Adrenal gland (tissue), 12 donors: ENCODE measurements around the gene OTUB1. TPM values are rescaled to one million over a fixed set of nuclear protein-coding genes. Genes with fewer than 3 reads are reported as not detected.
A peak's percentile ranks its signal among the peaks of the same experiment; 100 is the strongest.
"Not testable (repeated sequence)": the region's sequence is repeated elsewhere in the genome, so short reads cannot be mapped to it uniquely, and the experiment has no call there.

Experiments
- DNase-seq, 7 donors: peaks; one replicate each; pipeline ENCODE4 v3.0.0-alpha.2; 2019 to 2020
- H3K27ac ChIP-seq, 5 donors: fragments of 200-600 bp; sonication (generic) in 4 of 5; 1 replicate in 3 of 5; 2 replicates in 2 of 5; pipeline versions ENCODE4 v1.5.1 to v1.8.0; 2016 to 2020; ENCODE audit warnings: mild to moderate bottlenecking in 1 of 5
- H3K27me3 ChIP-seq: fragments of 200-600 bp; 2 replicates; pipeline ENCODE4 v1.8.0; 2021
- H3K36me3 ChIP-seq, 2 donors: fragments of 200-600 bp; replicated peaks in 1 of 2; 1 replicate in 1 of 2; 2 replicates in 1 of 2; pipeline versions ENCODE4 v1.5.1 to v1.8.0; 2018 to 2022
- H3K4me1 ChIP-seq, 2 donors: fragments of 200-600 bp; replicated peaks in 1 of 2; 1 replicate in 1 of 2; 2 replicates in 1 of 2; pipeline versions ENCODE4 v1.5.1 to v1.8.0; 2018 to 2021
- H3K4me3 ChIP-seq, 4 donors: fragments of 200-600 bp; sonication (generic) in 3 of 4; one replicate each; pipeline ENCODE4 v1.5.1; 2016 to 2018
- H3K9me3 ChIP-seq, 3 donors: fragments of 200-600 bp; sonication (generic) in 1 of 3; replicated peaks in 1 of 3; 1 replicate in 2 of 3; 2 replicates in 1 of 3; pipeline versions ENCODE4 v1.5.1 to v1.8.0; 2016 to 2021
- POLR2A ChIP-seq, 2 donors: fragments of 450-650 bp; IDR thresholded peaks; one replicate each; pipeline ENCODE4 v1.6.1; 2017; ENCODE audit warnings: antibody characterized with exemption in 2 of 2, mild to moderate bottlenecking in 2 of 2, moderate library complexity in 1 of 2
- WGBS, 4 donors: extraction: QIAGEN DNeasy Blood & Tissue Kit in 2 of 4; methylation state at CpG; one replicate each; pipeline versions ENCODE4 v1.1.5 to v1.1.7; 2013 to 2017; 5-methylcytosine and 5-hydroxymethylcytosine counted together
- intact Hi-C, 2 donors: fragments of 100-400 bp; cut with DNase I; formaldehyde crosslinking; loops; one replicate each; pipeline versions ENCODE4 v1.14.1 to v1.15.0; 2022 to 2023
- polyA plus RNA-seq, 3 donors: library from polyadenylated mRNA; stranded (reverse); fragments of 200-250 nt in 2 of 3; fragments of 350-450 nt in 1 of 3; fragmentation: Illumina TruSeq in 1 of 3; extraction: RNeasy Lipid Tissue Mini Kit (QIAGEN cat#74804) in 1 of 3; gene quantifications; one replicate each; pipeline ENCODE4 v1.2.3, GENCODE V29; 2013 to 2014
- small RNA-seq, 2 donors: library from RNA; depleted of rRNA; stranded (forward); fragments of <200 nt; gene quantifications; one replicate each; pipeline ENCODE3, GENCODE V24; 2016
- total RNA-seq, 9 donors: library from RNA; depleted of rRNA in 4 of 9; stranded (reverse); fragments of >200 nt in 4 of 9; fragments of 120-200 nt in 1 of 9; fragmentation: NEBNext Ultra II Directional in 1 of 9; extraction: Animal tissue kit (Norgen Biotek cat#: 25700) in 1 of 9; gene quantifications; one replicate each; pipeline versions ENCODE4 v1.1.0 to v1.2.4, GENCODE V29; 2013 to 2023
- TF ChIP-seq, protein P1 (sequence below), 6 experiments: fragments of 450-650 bp in 4 of 6; fragments of 200-600 bp in 2 of 6; sonication (generic) in 1 of 6; IDR thresholded peaks; 1 replicate in 5 of 6; 2 replicates in 1 of 6; pipeline versions ENCODE4 v1.5.1 to v1.8.0; 2016 to 2021; ENCODE audit warnings: antibody characterized with exemption in 6 of 6, mild to moderate bottlenecking in 2 of 6, moderate library complexity in 1 of 6
- donor health status: healthy with polysubstance abuse.
- donor health status: Bipolar disorder and iron deficiency.
- donor health status: DM: yes; HTN: yes; CAD: no.
- donor health status: DM: no; HTN: no; CAD: no.
- donor health status: DM: no; HTN: no; CAD: no.
- donor health status: DM: yes; HTN: yes; CAD: no.

OTUB1 gene
- total and polyA plus RNA-seq, 12 donors = 41.4 to 93.7 (median 66.6) TPM

- no peak for TF ChIP-seq POLR2A (IDR thresholded peaks at IDR 0.05)
- TF ChIP-seq, protein P1, sequence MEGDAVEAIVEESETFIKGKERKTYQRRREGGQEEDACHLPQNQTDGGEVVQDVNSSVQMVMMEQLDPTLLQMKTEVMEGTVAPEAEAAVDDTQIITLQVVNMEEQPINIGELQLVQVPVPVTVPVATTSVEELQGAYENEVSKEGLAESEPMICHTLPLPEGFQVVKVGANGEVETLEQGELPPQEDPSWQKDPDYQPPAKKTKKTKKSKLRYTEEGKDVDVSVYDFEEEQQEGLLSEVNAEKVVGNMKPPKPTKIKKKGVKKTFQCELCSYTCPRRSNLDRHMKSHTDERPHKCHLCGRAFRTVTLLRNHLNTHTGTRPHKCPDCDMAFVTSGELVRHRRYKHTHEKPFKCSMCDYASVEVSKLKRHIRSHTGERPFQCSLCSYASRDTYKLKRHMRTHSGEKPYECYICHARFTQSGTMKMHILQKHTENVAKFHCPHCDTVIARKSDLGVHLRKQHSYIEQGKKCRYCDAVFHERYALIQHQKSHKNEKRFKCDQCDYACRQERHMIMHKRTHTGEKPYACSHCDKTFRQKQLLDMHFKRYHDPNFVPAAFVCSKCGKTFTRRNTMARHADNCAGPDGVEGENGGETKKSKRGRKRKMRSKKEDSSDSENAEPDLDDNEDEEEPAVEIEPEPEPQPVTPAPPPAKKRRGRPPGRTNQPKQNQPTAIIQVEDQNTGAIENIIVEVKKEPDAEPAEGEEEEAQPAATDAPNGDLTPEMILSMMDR (IDR thresholded peaks at IDR 0.05) = no peak
- intact Hi-C loops = no loop called here
- Histone ChIP-seq H3K4me1 (no peaks in the 10 kb centered on the region), H3K9me3 (no peaks in the 10 kb centered on the region), H3K27ac (no peak overlapping the region), H3K4me3 (no peak overlapping the region), H3K27me3 (no peaks in the 10 kb centered on the region), H3K36me3 (no peaks in the 10 kb centered on the region)
- DNase-seq = no peak
- WGBS, 4 donors = 83 to 91% (median 90%) methylated on average over 5 of the region's 5 CpGs
Observed at GRCh38 chr11:64043545-64043944, 57.3 kb downstream of the OTUB1 start.

DNA sequence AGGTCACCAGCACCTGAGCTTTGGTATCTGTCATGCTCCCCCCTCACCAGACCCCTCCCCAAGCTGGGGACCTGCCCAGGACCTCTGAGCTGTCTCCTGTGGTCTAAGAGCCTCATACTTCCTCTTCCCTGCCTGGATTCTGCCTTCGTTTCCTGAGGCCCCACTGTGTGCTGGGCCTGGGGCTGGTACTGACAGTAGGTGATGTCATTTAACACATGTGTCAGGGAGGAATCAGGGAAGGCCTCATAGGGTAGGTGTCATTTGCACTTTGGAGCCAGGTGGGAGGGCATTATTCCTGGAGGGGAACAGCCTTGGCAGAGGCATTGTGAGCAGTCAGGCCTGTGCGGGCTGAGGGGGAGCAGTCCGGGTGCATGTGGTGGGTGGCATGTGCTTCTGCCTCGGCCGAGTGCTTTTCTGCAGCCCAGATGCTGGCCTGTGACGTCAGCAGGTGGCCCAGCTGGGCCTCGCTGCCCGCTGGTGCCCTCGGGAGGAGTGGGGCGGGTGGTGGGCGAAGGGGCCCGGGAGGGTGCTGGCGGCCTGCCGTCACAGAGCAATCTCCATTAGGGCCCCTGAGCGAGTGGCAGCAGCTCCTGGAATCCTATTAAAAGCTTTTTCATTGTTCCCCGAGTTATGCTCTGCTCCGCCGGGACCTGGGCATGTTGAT, 58.6 kb downstream of the OTUB1 start:
- peak overlapping the region in 1 of 5 donors; percentile 38 for H3K27ac ChIP-seq
- intact Hi-C loops = no loop called here
- no peaks in the 10 kb centered on the region for H3K27me3 ChIP-seq
- TF ChIP-seq, protein P1 (IDR thresholded peaks at IDR 0.05) = no peak
- no peak for TF ChIP-seq POLR2A (IDR thresholded peaks at IDR 0.05)
- H3K4me3 ChIP-seq = no peak overlapping the region
- WGBS, 4 donors = 74 to 84% (median 79%) methylated on average over 4 to 18 of the region's 18 CpGs
- H3K36me3 ChIP-seq = no peaks in the 10 kb centered on the region
- H3K4me1 ChIP-seq = no peaks in the 10 kb centered on the region
- peak in 1 of 7 donors; percentile 84 for DNase-seq
- H3K9me3 ChIP-seq = no peaks in the 10 kb centered on the region

- no peak for TF ChIP-seq POLR2A (IDR thresholded peaks at IDR 0.05)
- TF ChIP-seq, protein P1 (IDR thresholded peaks at IDR 0.05) = no peak
- no peaks in the 10 kb centered on the region for H3K9me3 ChIP-seq
- no peak for DNase-seq
- intact Hi-C loops = no loop called here
- H3K4me1 ChIP-seq = no peaks in the 10 kb centered on the region
- no peak overlapping the region for H3K27ac ChIP-seq
- 93 to 96% (median 95%) methylated on average over 2 of the region's 2 CpGs for WGBS, 4 donors
- H3K27me3 ChIP-seq = no peaks in the 10 kb centered on the region
- H3K4me3 ChIP-seq = no peak overlapping the region
- no peaks in the 10 kb centered on the region for H3K36me3 ChIP-seq
Observed at GRCh38 chr11:64045700-64046099, 59.5 kb downstream of the OTUB1 start.

DNA sequence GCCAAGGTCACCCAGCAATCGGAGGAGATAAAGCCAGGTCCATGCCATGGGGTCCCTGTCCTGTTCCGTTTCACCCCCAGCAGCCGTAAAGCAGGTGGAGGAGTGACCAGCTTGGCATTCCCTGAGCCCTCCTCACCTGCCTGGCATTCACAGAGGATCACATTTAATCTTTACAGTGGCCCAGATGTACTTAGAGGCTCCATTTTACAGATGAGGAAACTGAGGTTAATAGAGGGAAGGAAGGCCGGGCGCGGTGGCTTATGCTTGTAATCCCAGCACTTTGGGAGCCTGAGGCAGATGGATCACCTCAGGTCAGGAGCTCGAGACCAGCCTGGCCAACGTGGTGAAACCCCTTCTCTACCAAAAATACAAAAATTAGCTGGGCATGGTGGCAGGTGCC, 61.1 kb downstream of the OTUB1 start:
- DNase-seq, H3K36me3 ChIP-seq, H3K27ac ChIP-seq, H3K4me1 ChIP-seq, H3K4me3 ChIP-seq, intact Hi-C loops, H3K27me3 ChIP-seq, H3K9me3 ChIP-seq: not testable (repeated sequence)
- 88 to 91% (median 89%) methylated on average over 7 to 8 of the region's 8 CpGs for WGBS, 4 donors

Small RNA genes within 50 kb of the gene (small RNA-seq; reads per million reads assigned to genes)
- 0 reads per million in 2 donors for gene RNU6-45P

Other genes starting within 250 kb of the OTUB1 start
- 10 to 100 TPM in 8 of 9 donors, 1 to 10 TPM in 1; 8.1 to 20.2 (median 15.2) TPM for gene ZFTA, start 217.7 kb upstream of the OTUB1 start, total RNA-seq
- gene ZFTA, start 217.7 kb upstream of the OTUB1 start, polyA plus RNA-seq = 10 to 100 TPM in 2 of 3 donors, 1 to 10 TPM in 1; 3.6 to 15.9 (median 10.3) TPM
- 10 to 100 TPM in 8 of 9 donors, 1 to 10 TPM in 1; 9.3 to 18.1 (median 11.0) TPM for gene SPINDOC, start 173.0 kb upstream of the OTUB1 start, total RNA-seq
- gene SPINDOC, start 173.0 kb upstream of the OTUB1 start, polyA plus RNA-seq = 10 to 100 TPM in 1 of 3 donors, 1 to 10 TPM in 2; 4.5 to 19.2 (median 9.8) TPM
- 10 to 100 TPM in 8 of 9 donors, 1 to 10 TPM in 1; 9.7 to 39.7 (median 35.8) TPM for gene MARK2, start 147.3 kb upstream of the OTUB1 start, total RNA-seq
- 10 to 100 TPM in 2 of 3 donors, 1 to 10 TPM in 1; 7.3 to 24.4 (median 15.2) TPM for gene MARK2, start 147.3 kb upstream of the OTUB1 start, polyA plus RNA-seq
- gene RCOR2, start 69.3 kb upstream of the OTUB1 start, total RNA-seq = 1 to 10 TPM in 6 of 9 donors, under 1 TPM in 1, not detected in 2; 0.52 to 1.8 (median 1.2) TPM
- 1 to 10 TPM in 1 of 3 donors, under 1 TPM in 2; 0.33 to 4.5 (median 0.64) TPM for gene RCOR2, start 69.3 kb upstream of the OTUB1 start, polyA plus RNA-seq
- 10 to 100 TPM; 11.6 to 61.3 (median 19.7) TPM for gene NAA40, start 47.4 kb upstream of the OTUB1 start, total RNA-seq
- gene NAA40, start 47.4 kb upstream of the OTUB1 start, polyA plus RNA-seq = 10 to 100 TPM; 13.0 to 37.0 (median 29.7) TPM
- 100 to 1,000 TPM; 390 to 690 (median 446) TPM for gene COX8A, start 11.8 kb upstream of the OTUB1 start, total RNA-seq
- gene COX8A, start 11.8 kb upstream of the OTUB1 start, polyA plus RNA-seq = 100 to 1,000 TPM; 279 to 810 (median 358) TPM
- 10 to 100 TPM in 1 of 9 donors, 1 to 10 TPM in 2, under 1 TPM in 2, not detected in 4; 0.33 to 11.1 (median 4.0) TPM for gene FLRT1, start 49.5 kb downstream of the OTUB1 start, total RNA-seq
- gene FLRT1, start 49.5 kb downstream of the OTUB1 start, polyA plus RNA-seq = 1 to 10 TPM in 2 of 3 donors, under 1 TPM in 1; 0.54 to 5.0 (median 2.4) TPM
- gene MACROD1, start 179.7 kb downstream of the OTUB1 start, total RNA-seq = 10 to 100 TPM; 13.5 to 62.9 (median 22.3) TPM
- gene MACROD1, start 179.7 kb downstream of the OTUB1 start, polyA plus RNA-seq = 10 to 100 TPM in 2 of 3 donors, 1 to 10 TPM in 1; 5.5 to 60.7 (median 41.1) TPM
- 100 to 1,000 TPM; 126 to 404 (median 184) TPM for gene STIP1, start 199.7 kb downstream of the OTUB1 start, total RNA-seq
- gene STIP1, start 199.7 kb downstream of the OTUB1 start, polyA plus RNA-seq = 100 to 1,000 TPM in 1 of 3 donors, 10 to 100 TPM in 2; 82.1 to 523 (median 91.4) TPM
- 10 to 100 TPM in 8 of 9 donors, 1 to 10 TPM in 1; 3.2 to 77.0 (median 29.9) TPM for gene FERMT3, start 220.3 kb downstream of the OTUB1 start, total RNA-seq
- 10 to 100 TPM in 2 of 3 donors, 1 to 10 TPM in 1; 5.5 to 57.8 (median 49.0) TPM for gene FERMT3, start 220.3 kb downstream of the OTUB1 start, polyA plus RNA-seq
- 10 to 100 TPM; 40.8 to 90.3 (median 55.6) TPM for gene TRPT1, start 239.7 kb downstream of the OTUB1 start, total RNA-seq
- gene TRPT1, start 239.7 kb downstream of the OTUB1 start, polyA plus RNA-seq = 100 to 1,000 TPM in 2 of 3 donors, 10 to 100 TPM in 1; 17.9 to 205 (median 175) TPM
- gene NUDT22, start 239.8 kb downstream of the OTUB1 start, total RNA-seq = 100 to 1,000 TPM in 2 of 9 donors, 10 to 100 TPM in 7; 67.2 to 126 (median 79.9) TPM
- 100 to 1,000 TPM in 2 of 3 donors, 10 to 100 TPM in 1; 19.5 to 190 (median 101) TPM for gene NUDT22, start 239.8 kb downstream of the OTUB1 start, polyA plus RNA-seq
- 100 to 1,000 TPM in 1 of 9 donors, 10 to 100 TPM in 8; 19.9 to 112 (median 44.3) TPM for gene DNAJC4, start 244.1 kb downstream of the OTUB1 start, total RNA-seq
- gene DNAJC4, start 244.1 kb downstream of the OTUB1 start, polyA plus RNA-seq = 100 to 1,000 TPM in 2 of 3 donors, 10 to 100 TPM in 1; 59.4 to 220 (median 192) TPM
- 100 to 1,000 TPM in 5 of 9 donors, 10 to 100 TPM in 4; 36.0 to 156 (median 129) TPM for gene VEGFB, start 248.1 kb downstream of the OTUB1 start, total RNA-seq
- gene VEGFB, start 248.1 kb downstream of the OTUB1 start, polyA plus RNA-seq = 100 to 1,000 TPM in 2 of 3 donors, 10 to 100 TPM in 1; 64.4 to 185 (median 158) TPM